Breast epithelium (tissue), 3 donors: ENCODE data around the gene FERMT3.

Experiments used
- CTCF ChIP-seq, 3 donors: fragments of 450-650 bp; IDR thresholded peaks; one replicate each; pipeline ENCODE4 v1.5.1; 2016 to 2017; ENCODE audit warnings: antibody characterized with exemption in 3 of 3, mild to moderate bottlenecking in 3 of 3, moderate library complexity in 3 of 3
- POLR2A ChIP-seq: fragments of 450-650 bp; IDR thresholded peaks from one replicate; pipeline ENCODE4 v1.6.1; 2016; ENCODE audit warnings: antibody characterized with exemption, mild to moderate bottlenecking, moderate library complexity

GRCh38 chr11:64192434-64192833 lies 14.1 kb upstream of the FERMT3 start:
- TF ChIP-seq POLR2A (no peak), CTCF (IDR thresholded peaks at IDR 0.05) (no peak)
